SK-N-DZ (cell line): ENCODE measurements around the gene CCDC18.
"Not testable (repeated sequence)": the region's sequence is repeated elsewhere in the genome, so short reads cannot be mapped to it uniquely, and the experiment has no call there.

ENCODE experiments used
- DNase-seq: peaks from one replicate; pipeline ENCODE4 v3.0.0-alpha.2; 2015; ENCODE audit warnings: low spot score

Gene CCDC18

DNA sequence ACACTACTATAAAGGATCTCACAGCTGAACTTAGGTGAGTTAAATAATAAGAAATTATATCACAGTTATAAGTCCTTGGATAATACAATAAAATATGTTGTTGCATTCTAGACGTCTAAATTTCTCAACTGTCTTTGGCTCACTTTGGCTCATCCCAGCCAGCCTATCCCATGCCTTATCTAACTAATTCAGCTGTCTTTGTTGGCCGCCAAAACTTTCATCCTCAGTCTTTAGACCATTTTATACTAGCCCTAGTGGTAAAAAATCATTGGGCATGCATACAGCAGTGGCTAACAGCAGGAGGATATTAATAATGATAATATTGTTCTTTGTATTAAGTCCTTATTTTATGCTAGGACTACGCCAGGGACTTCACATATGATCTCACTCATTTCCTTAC lies 59.3 kb downstream of the CCDC18 start:
- DNase-seq = no peak

GRCh38 chr1:93243233-93243632 lies 62.7 kb downstream of the CCDC18 start:
- DNase-seq = not testable (repeated sequence)

DNA sequence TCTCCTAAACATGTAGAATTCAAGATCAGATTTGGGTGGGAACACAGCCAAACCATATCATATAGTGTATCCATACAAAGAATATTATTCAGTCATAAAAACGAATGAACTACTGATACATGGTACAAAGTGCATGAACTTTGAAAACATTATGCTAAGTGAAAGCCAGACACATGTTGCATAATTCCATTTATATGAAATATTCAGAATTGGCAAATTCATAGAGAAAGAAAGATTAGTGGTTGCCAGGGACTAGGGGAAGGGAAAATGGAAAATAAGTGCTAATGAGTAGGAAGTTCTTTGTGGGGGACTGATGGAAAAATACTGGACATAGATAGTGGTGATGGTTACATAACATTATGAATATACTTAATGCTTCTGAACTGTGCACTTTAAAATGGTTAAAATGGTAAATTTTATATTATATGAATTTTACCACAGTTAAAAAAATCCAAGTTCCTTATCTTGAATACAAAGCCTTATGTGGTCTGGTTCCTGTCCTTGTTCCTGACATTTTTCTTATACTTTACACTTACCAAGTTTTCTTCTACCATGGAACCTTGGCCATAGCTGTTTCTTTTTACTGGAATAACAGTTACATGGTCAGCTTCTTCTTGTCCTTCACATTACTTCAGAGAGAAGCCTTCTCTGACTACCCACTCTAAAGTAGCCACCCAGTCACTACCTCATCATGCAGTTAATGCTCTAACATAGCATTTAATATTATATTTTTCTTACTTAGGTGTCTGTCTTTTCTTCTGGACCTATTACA lies 64.0 kb downstream of the CCDC18 start:
- DNase-seq = no peak

DNA sequence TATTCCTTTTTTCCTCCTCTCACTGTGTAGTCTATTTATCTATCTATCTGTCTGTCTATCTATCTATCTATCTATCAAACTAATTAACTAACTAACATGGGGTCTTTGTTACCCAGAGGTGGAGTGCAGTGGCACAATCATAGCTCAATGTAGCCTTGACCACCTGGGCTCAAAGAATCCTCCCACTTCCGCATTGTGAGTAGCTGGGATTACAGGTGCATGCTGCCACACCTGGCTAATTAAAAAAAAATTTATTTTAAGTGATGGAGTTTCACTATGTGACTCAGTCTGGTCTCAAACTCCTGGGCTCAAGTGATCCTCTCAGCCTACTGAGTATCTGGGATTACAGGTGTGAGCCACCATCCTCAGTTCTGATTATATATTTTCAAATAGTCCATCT lies 71.4 kb downstream of the CCDC18 start:
- DNase-seq = no peak

DNA sequence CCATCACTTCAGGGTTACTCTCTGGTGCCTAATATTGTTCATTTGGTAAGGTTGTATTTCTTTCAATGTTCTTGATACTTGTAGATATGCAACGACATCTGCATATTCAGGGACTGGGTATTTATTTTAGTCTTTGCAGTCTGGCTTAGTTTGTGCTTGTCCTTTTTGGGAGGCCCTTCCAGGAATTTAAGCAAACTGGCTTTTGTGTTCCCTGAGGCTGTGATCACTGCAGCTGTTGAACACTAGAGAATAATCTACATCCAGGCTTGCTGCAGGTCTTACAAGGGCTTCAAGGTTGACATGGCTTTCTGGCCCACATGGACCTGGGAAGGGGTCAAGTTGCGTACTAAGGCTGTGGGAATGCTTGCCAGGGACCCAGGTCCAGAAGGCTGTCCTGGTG lies 72.1 kb downstream of the CCDC18 start:
- no peak for DNase-seq

GRCh38 chr1:93253516-93253915 lies 73.0 kb downstream of the CCDC18 start:
- no peak for DNase-seq

DNA sequence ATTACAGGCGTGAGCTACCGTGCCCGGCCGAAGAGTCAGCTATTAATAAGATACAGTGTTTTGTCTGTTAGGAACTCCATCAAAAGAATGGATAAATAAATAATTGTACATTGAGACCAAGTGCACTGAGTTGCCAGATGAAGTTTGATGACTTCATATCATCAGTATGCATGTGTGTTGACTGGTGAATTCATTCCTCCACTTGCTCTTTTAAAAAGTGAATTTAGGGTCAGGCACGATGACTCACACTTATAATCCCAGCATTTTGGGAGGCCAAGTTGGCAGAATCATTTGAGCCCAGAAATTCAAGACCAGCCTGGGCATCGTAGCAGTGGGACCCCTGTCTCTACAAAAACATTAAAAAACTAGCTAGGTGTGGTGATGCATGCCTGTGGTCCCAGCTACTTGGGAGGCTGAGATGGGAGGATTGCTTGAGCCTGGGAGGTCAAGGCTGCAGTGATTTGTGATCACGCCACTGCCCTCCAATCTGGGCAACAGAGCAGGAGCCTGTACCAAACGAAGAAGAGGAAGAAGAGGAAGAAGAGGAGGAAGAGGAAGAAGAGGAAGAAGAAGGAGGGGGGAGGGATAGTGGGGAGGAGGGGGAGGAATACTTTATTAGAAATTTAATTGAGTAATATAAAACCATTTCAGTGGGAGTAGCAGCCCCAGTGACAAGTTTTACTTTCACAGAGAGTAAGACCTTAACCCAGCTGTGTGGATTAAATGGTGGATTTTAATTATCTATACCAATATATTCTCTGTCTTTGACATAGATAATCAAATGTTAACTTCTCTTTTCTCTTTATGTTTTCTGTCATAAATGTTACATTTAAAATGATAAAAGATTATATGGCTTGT lies 74.9 kb downstream of the CCDC18 start:
- DNase-seq = no peak

DNA sequence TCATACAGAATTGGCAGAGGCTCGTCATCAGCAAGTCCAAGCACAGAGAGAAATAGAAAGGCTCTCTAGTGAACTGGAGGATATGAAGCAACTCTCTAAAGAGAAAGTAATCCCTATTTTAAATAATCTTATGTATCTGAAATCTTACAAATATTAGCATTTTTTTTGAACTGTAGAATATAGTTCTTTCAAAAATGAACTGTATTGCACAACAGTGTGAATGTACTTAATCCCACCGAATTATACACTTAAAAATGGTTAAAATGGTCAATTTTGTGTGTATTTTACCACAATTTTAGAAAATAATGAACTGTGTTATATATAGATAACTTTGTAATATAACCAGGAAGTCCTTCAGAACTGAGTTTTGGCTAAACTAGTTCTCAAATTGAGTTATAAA lies 75.9 kb downstream of the CCDC18 start:
- no peak for DNase-seq

DNA sequence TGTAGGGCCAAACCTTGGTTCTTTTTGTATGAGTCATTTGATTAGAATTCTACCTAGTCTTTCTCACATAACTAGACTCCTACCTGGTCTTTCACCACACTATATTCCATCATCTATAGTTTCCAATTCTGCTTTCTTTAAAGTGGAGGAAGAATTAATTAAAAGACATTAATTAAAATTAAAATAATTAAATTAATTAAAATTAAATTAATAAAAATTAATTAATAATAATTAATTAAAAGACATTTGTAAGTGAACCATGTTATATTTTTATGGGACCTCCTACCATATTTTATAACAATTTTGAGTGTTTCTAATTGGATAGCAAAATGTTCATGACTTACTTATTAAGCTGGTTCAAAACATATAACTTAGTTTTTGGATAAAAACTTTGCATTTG lies 77.4 kb downstream of the CCDC18 start:
- DNase-seq = no peak

DNA sequence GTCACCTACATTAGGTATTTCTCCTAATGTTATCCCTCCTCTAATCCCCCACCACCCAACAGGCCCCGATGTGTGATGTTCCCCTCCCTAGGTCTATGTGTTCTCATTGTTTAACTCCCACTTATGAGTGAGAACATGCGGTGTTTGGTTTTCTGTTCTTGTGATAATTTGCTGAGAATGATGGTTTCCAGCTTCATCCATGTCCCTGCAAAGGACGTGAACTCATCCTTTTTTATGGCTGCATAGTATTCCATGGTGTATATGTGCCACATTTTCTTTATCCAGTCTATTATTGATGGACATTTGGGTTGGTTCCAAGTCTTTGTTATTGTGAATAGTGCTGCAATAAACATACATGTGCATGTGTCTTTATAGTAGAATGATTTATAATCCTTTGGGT lies 80.2 kb downstream of the CCDC18 start:
- DNase-seq = not testable (repeated sequence)

DNA sequence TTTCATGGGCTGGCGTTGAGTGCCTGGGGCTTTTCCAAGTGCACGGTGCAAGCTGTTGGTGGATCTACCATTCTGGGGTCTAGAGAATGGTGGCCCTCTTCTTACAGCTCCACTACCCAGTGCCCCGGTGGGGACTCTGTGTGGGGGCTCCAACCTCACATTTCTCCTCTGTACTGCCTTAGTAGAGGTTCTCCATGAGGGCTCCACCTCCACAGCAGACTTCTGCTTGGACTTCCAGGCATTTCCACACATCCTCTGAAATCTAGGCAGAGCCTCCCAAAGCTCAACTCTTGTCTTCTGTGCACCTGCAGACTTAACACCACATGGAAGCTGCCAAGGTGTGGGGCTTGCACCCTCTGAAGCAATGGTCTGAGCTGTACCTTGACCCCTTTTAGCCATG lies 82.1 kb downstream of the CCDC18 start:
- DNase-seq = no peak

GRCh38 chr1:93268888-93269287 lies 88.4 kb downstream of the CCDC18 start:
- not testable (repeated sequence) for DNase-seq

GRCh38 chr1:93275262-93275633 lies 94.7 kb downstream of the CCDC18 start:
- not testable (repeated sequence) for DNase-seq

DNA sequence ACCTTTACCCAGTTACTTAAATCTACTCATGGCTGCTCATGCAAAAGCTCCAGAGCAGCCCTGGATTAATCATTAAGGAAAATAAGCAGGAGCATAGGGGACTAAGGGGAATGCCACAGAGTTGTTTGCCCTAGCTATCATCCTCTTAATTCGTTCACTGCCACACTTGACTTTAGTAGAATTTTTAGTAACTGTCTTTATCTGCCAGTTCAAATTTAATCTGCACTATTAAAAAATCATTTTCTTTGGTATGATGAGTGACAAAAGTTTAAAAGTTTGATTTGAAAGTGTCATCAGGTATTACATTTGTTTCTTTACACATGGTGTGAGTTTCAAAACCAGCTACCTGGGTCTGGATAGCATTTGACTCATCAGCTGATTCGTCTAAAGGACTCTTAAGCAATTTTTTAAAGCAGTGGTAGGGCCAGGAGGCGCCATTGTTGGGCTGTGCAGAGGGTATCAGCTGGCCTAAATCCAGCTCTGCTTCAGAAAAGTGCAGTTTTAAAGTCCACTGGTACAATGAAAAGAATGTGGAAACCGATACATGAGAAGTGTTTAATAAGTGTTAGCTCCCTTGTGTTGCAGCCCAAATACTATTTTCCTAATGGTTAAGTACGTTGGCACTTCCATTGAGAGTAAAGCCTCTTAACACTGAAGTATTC lies 95.2 kb downstream of the CCDC18 start:
- no peak for DNase-seq

- DNase-seq = not testable (repeated sequence)
Observed at GRCh38 chr1:93277530-93277929, 97.0 kb downstream of the CCDC18 start.

DNA sequence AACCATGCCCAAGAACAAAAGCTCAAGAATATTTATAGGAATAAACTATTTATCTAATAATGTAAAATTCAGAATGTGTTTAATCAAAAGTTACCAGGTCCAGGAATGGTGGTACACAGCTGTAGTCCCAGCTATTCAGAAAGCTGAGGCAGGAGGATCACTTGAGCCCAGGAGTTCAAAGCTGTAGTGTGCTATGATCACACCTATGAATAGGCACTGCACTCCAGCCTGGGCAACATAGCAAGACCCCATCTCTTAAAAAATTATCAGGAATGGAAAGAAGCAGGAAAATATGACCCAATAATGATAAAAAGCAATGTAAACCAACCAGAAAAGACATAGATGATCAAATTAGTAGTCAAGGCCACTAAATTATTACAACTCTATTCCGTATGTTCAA lies 103.0 kb downstream of the CCDC18 start:
- no peak for DNase-seq

GRCh38 chr1:93288558-93288957 lies 108.0 kb downstream of the CCDC18 start:
- no peak for DNase-seq

- no peak for DNase-seq
Observed at GRCh38 chr1:93296555-93297154, 116.1 kb downstream of the CCDC18 start.

- DNase-seq = no peak
Observed at GRCh38 chr1:93301131-93301530, 120.6 kb downstream of the CCDC18 start.

- DNase-seq = no peak
Observed at GRCh38 chr1:93302078-93302477, 121.6 kb downstream of the CCDC18 start.

GRCh38 chr1:93304716-93305138 lies 124.2 kb downstream of the CCDC18 start:
- peak; percentile 56 for DNase-seq

DNA sequence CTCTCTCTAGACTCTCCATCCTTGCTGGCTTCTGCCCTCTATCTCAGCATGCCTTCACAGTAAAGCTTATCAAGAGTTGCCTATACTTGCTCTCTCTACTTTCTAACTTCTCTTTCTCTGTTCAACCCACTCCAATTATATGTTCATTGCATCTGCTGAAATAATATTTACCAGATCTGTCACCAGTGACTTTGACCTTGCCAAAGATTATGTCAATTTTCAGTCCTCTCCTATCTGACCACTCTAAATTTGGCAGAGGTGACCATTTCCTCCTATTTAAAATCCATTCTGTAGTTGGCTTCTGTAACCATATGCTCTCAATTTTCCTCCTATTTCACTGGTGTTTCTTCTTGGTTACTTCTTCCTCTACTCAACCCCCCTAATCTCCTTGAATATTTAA lies 126.4 kb downstream of the CCDC18 start:
- DNase-seq = no peak
